SJSA1 (cell line): Measurements from ENCODE around the gene DDX52. TPM values are rescaled to one million over a fixed set of nuclear protein-coding genes. Genes with fewer than 3 reads are reported as not detected.

Source experiments
- total RNA-seq: library from RNA; depleted of rRNA; stranded (reverse); fragments of >200 nt; shearing (Covaris generic); gene quantifications from 2 replicates; pipeline ENCODE4 v1.2.3, GENCODE V29; 2014; rRNA removed

The DDX52 gene
- total RNA-seq, 1 experiment from 2014 or later: 29.5 TPM

Other genes with a start within 250 kb of the DDX52 start
- gene ACACA, start 236.6 kb downstream of the DDX52 start, total RNA-seq: 13.3 and 23.4 TPM in 2 replicates
- 8.3 and 20.1 TPM in 2 replicates for gene TADA2A, start 236.6 kb downstream of the DDX52 start, total RNA-seq
- 91.2 and 94.6 TPM in 2 replicates for gene DUSP14, start 153.6 kb downstream of the DDX52 start, total RNA-seq
- 7.1 and 8.3 TPM in 2 replicates for gene SYNRG, start 34.0 kb downstream of the DDX52 start, total RNA-seq
- gene HNF1B, start 101.6 kb upstream of the DDX52 start, total RNA-seq: not detected in 2 replicates